HEK293T (cell line): Measurements from ENCODE around the gene PDS5B.

ENCODE experiments used
- CTCF ChIA-PET: fragments of 350-600 bp; formaldehyde crosslinking; extraction: SDS; loops from one replicate; lab custom pipeline; 2021; ENCODE audit warnings: antibody characterized with exemption, inconsistent platforms; lab: Yijun Ruan, JAX
- POLR2A ChIA-PET: fragments of 350-600 bp; formaldehyde crosslinking; extraction: SDS; loops from one replicate; lab custom pipeline; 2020; ENCODE audit warnings: antibody characterized with exemption, inconsistent platforms; lab: Yijun Ruan, JAX
- DNase-seq: peaks from one replicate; pipeline ENCODE4 v3.0.0; 2012; ENCODE audit warnings: mixed read lengths; ENCODE audit errors: extremely low spot score
- ARNT ChIP-seq: fragments of 450-650 bp; IDR thresholded peaks from 2 replicates; pipeline ENCODE4 v1.6.1; 2017; ENCODE audit warnings: mild to moderate bottlenecking
- BHLHE40 ChIP-seq: fragments of 450-650 bp; IDR thresholded peaks from 2 replicates; pipeline ENCODE4 v1.6.1; 2016; ENCODE audit warnings: mild to moderate bottlenecking, moderate library complexity, borderline replicate concordance
- CTBP1 ChIP-seq: fragments of 450-650 bp; IDR thresholded peaks from 2 replicates; pipeline ENCODE4 v1.6.1; 2016; ENCODE audit warnings: borderline replicate concordance
- ELF4 ChIP-seq: fragments of 450-650 bp; IDR thresholded peaks from 2 replicates; pipeline ENCODE4 v1.6.1; 2017; ENCODE audit warnings: antibody characterized with exemption
- FOXA1 ChIP-seq: fragments of 450-650 bp; IDR thresholded peaks from 2 replicates; pipeline ENCODE4 v1.6.1; 2016; ENCODE audit warnings: mild to moderate bottlenecking
- FOXK2 ChIP-seq: fragments of 450-650 bp; IDR thresholded peaks from 2 replicates; pipeline ENCODE4 v1.6.1; 2016; ENCODE audit warnings: mild to moderate bottlenecking
- FOXM1 ChIP-seq: fragments of 450-650 bp; IDR thresholded peaks from 2 replicates; pipeline ENCODE4 v1.6.1; 2017; ENCODE audit warnings: mild to moderate bottlenecking, borderline replicate concordance
- HDGF ChIP-seq: fragments of 450-650 bp; IDR thresholded peaks from 2 replicates; pipeline ENCODE4 v1.6.1; 2017; ENCODE audit warnings: antibody characterized with exemption, borderline replicate concordance
- L3MBTL2 ChIP-seq: fragments of 450-650 bp; conservative IDR thresholded peaks from 2 replicates; pipeline ENCODE4 v1.6.1; 2016; ENCODE audit warnings: mild to moderate bottlenecking
- LEF1 ChIP-seq: fragments of 450-650 bp; IDR thresholded peaks from 2 replicates; pipeline ENCODE4 v1.6.1; 2017; ENCODE audit warnings: mild to moderate bottlenecking, borderline replicate concordance
- NFRKB ChIP-seq: fragments of 450-650 bp; IDR thresholded peaks from 2 replicates; pipeline ENCODE4 v1.6.1; 2016; ENCODE audit warnings: mild to moderate bottlenecking, moderate library complexity
- SP1 ChIP-seq: fragments of 450-650 bp; IDR thresholded peaks from 2 replicates; pipeline ENCODE4 v1.6.1; 2017
- SUZ12 ChIP-seq: fragments of 450-650 bp; IDR thresholded peaks from 2 replicates; pipeline ENCODE4 v1.6.1; 2016; ENCODE audit warnings: mild to moderate bottlenecking
- TARDBP ChIP-seq: fragments of 450-650 bp; IDR thresholded peaks from 2 replicates; pipeline ENCODE4 v1.6.1; 2016
- ZNF384 ChIP-seq: fragments of 450-650 bp; IDR thresholded peaks from 2 replicates; pipeline ENCODE4 v1.6.1; 2016
- TF ChIP-seq, protein P1 (sequence below): fragments of 450-650 bp; IDR thresholded peaks from 2 replicates; pipeline ENCODE4 v1.6.1; 2016

PDS5B gene

DNA sequence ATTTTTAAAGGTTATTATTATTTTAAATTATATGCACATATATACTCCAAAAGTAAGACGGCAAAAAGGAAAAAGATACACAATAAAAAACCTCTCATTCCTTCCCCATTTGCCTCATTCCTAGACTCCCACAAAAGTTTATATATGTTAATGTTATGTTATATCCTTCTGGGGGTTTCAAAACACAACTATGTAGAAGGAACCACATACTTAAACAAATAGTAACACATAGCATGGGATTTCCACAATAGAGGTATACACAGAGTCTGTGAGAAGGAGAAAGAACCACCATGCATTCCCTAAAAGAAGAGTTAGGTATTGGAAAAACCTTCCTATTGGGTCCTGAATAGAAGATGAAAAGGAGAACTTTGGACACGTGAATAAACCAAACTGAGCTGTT, 9.1 kb downstream of the PDS5B start:
- CTCF ChIA-PET, result no interaction called here

DNA sequence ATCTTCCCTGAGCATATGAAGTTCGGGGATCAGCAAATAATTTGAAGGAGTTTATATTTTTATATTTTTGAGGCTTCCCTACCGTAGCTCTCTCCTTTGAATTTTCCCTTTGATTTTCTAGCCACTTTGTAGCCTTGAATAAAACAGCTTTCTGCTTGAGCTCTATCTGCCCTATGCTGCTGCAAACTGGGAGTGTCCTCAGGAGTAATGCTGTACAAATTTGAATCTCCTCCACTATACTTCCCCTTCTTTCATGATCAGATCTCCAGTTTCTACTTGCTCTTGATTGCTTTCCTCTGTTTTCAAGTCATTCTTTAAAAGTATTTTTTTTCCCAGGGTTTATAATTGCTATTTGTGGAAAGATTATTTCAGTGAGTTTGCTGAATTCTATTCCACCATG, 14.6 kb downstream of the PDS5B start:
- TF ChIP-seq FOXK2 (no peak), FOXA1 (no peak), ARNT (no peak), HDGF (no peak), SUZ12 (no peak)
- ChIA-PET CTCF (interaction anchor here (1.2 kb wide), 1 partner anchor 25 kb away, joined by 3 read pairs; no protein-coding TSS in a partner anchor), POLR2A (no interaction called here)
- DNase-seq, result no peak

More for the DNA sequence above, 9.1 kb downstream of the PDS5B start:
- POLR2A ChIA-PET, result no interaction called here
- TF ChIP-seq FOXM1 (no peak), L3MBTL2 (no peak), TARDBP (no peak), CTBP1 (no peak), ELF4 (no peak), HDGF (no peak), NFRKB (no peak), FOXA1 (no peak), ARNT (no peak), SP1 (no peak), BHLHE40 (no peak)
- TF ChIP-seq, protein P1, sequence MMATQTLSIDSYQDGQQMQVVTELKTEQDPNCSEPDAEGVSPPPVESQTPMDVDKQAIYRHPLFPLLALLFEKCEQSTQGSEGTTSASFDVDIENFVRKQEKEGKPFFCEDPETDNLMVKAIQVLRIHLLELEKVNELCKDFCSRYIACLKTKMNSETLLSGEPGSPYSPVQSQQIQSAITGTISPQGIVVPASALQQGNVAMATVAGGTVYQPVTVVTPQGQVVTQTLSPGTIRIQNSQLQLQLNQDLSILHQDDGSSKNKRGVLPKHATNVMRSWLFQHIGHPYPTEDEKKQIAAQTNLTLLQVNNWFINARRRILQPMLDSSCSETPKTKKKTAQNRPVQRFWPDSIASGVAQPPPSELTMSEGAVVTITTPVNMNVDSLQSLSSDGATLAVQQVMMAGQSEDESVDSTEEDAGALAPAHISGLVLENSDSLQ, result no peak
- DNase-seq, result no peak

DNA sequence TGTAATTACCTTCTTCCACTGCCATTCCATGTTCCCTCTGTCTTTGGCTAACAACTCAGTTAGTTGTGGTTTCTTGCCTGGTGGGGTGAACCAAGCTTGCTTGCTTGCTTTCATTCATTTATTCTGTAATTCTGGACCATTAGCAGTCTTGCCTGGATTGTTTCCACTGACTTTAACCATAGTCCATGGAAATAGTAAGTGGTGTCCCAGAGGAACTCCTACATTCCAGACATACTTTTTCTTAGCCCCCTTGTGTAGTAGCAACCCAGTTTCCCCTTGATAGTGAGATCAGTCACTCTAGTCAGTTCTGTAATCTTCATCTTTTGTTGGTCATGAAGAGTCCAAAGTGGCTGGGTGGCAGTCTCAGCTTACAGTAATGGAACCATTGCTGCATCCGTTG, 23.2 kb downstream of the PDS5B start:
- ChIA-PET CTCF (no interaction called here), POLR2A (no interaction called here)
- no peak for DNase-seq
- TF ChIP-seq LEF1 (no peak), SP1 (no peak), L3MBTL2 (no peak), ARNT (no peak), CTBP1 (no peak), HDGF (no peak)
- TF ChIP-seq, protein P1, result no peak

DNA sequence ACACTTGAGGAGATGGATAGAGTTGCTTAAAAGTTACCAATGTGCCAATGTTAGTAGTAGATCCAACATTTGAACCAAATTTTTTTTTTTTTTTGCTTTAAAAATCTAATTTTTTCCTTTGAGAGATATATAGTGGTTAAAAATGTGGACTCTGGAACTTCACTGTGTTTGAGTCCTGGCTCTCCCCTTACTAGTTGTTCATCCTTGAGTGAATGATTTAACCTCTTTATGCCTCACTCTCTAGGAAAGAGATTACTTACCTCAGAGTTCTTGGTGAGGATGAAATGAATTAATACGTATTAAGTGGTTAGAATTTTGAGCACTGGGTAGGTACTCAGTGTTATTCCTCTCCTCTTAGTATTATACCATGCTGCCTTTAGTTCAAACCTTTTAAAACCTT, 24.3 kb downstream of the PDS5B start:
- CTCF ChIA-PET, result no interaction called here
- TF ChIP-seq L3MBTL2 (no peak), NFRKB (no peak), SP1 (no peak), SUZ12 (no peak)
- TF ChIP-seq, protein P1, result no peak
- DNase-seq, result no peak
- POLR2A ChIA-PET, result no interaction called here

DNA sequence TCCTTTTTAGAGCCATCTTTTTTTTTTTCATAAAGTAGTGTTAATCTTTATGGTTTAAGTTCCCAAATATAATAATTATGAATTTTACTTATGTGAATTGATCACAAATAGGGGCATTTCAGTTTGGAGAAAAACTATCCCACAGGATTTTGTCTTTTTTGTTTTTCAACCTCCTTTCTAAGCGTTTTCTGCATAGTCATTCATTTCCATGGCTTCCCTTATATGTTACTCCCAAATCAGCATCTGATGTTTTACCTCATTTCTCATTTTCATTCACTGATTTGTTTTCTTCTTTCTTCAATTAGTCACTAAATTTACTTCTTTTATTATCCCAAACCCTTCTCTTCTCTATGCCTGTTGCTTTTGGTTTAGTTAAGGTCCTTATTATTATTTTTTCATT, 24.7 kb downstream of the PDS5B start:
- no peak for DNase-seq
- TF ChIP-seq CTBP1 (no peak), NFRKB (no peak), ZNF384 (no peak), FOXA1 (no peak), ARNT (no peak), SP1 (no peak), FOXK2 (no peak), TARDBP (no peak), SUZ12 (no peak), ELF4 (no peak), HDGF (no peak), BHLHE40 (no peak), FOXM1 (no peak), LEF1 (no peak), L3MBTL2 (no peak)
- TF ChIP-seq, protein P1, result no peak
- CTCF ChIA-PET, result no interaction called here
- POLR2A ChIA-PET, result no interaction called here

DNA sequence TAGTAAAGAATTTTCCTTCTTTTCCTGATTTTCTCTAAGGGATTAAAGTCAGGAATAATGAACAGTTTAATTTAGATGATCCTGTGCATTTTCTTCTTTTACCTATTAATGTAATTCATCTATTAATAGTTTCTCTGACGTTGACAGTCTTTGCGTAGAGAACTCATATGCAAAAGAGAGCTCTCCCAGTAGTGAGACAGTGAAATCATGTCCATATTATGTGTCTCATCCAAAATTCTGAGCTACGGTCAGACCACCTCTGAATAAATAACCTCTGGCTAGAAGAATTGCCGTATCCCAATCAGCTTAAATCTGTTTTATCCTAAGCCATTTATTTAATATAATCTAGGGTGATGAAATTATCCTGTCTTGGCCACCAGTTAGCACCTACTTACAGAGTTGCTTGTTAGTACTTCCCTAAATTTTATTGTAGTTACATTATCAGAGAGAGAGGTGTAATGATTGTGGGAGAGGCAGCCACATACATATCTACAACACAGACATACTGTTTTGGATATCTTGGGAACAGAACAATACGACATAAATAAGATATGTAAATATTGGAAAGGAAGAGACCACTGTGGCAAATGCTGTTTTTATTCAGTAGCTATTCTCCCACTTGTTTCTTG, 30.7 kb downstream of the PDS5B start:
- POLR2A ChIA-PET, result no interaction called here
- CTCF ChIA-PET, result no interaction called here
- TF ChIP-seq NFRKB (no peak), ARNT (no peak), ZNF384 (no peak), ELF4 (no peak)
- TF ChIP-seq, protein P1, result no peak
- no peak for DNase-seq
